ENCODE data around the gene SCAMP3. TPM values are rescaled to one million over a fixed set of nuclear protein-coding genes. Genes with fewer than 3 reads are reported as not detected.

Gene SCAMP3
- total and polyA plus RNA-seq, 10 of the 15 experiments (the other 5 are each of a cell fraction or from before 2014, with no cell fraction given): 17.2 to 133 (median 87.3) TPM

DNA sequence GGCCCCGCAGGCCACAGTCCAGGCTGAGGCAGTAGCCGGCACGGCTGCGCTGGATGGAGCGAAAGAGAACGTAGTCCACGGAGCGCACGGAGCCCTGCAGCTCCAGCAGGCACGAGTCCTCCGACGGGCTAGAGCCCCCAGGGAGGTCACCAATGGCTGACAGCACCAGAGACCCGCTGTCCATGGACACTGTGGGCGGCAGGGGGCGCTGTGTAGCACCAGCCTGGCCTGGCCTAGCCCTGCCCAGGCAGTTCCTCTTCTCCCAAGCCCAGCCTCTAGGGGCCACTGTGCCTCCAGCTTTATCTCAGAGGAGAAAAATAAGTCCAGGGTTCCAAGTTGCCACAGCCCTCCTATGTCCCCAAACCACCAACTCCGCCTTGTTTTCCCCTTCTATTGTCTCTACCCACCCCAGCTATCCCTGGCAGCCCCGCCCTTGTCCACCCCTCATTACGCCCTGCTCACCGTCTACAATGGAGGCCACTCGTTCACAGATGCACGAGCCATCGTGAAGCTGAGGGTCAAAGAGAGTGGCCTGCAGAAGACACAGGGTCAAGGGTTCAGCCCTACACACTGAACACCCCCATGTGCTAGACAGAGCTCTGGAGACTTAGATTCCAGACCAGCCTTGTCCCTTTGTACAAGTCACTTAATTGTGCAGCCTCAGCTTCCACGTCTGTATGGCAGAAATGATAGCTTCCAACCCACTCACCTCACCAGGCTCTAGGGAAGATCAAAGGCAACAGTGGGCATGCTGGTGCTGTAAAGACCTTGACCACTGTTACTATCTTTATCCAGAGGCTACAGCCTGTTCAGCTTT is 11.3 kb downstream of the SCAMP3 start (continued):
- TF ChIP-seq, protein P1, sequence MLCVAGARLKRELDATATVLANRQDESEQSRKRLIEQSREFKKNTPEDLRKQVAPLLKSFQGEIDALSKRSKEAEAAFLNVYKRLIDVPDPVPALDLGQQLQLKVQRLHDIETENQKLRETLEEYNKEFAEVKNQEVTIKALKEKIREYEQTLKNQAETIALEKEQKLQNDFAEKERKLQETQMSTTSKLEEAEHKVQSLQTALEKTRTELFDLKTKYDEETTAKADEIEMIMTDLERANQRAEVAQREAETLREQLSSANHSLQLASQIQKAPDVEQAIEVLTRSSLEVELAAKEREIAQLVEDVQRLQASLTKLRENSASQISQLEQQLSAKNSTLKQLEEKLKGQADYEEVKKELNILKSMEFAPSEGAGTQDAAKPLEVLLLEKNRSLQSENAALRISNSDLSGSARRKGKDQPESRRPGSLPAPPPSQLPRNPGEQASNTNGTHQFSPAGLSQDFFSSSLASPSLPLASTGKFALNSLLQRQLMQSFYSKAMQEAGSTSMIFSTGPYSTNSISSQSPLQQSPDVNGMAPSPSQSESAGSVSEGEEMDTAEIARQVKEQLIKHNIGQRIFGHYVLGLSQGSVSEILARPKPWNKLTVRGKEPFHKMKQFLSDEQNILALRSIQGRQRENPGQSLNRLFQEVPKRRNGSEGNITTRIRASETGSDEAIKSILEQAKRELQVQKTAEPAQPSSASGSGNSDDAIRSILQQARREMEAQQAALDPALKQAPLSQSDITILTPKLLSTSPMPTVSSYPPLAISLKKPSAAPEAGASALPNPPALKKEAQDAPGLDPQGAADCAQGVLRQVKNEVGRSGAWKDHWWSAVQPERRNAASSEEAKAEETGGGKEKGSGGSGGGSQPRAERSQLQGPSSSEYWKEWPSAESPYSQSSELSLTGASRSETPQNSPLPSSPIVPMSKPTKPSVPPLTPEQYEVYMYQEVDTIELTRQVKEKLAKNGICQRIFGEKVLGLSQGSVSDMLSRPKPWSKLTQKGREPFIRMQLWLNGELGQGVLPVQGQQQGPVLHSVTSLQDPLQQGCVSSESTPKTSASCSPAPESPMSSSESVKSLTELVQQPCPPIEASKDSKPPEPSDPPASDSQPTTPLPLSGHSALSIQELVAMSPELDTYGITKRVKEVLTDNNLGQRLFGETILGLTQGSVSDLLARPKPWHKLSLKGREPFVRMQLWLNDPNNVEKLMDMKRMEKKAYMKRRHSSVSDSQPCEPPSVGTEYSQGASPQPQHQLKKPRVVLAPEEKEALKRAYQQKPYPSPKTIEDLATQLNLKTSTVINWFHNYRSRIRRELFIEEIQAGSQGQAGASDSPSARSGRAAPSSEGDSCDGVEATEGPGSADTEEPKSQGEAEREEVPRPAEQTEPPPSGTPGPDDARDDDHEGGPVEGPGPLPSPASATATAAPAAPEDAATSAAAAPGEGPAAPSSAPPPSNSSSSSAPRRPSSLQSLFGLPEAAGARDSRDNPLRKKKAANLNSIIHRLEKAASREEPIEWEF (IDR thresholded peaks at IDR 0.05; ENCODE audit: insufficient replicate concordance, low read depth, low read length): no peak
- no peak for TF ChIP-seq SUZ12 (IDR thresholded peaks at IDR 0.05; ENCODE audit: unreplicated experiment)
- 0 out of 2 replicates have a peak, but pooled peaks have one; percentile 62 for TF ChIP-seq HDGF (IDR thresholded peaks at IDR 0.05)
- TF ChIP-seq SMAD1 (IDR thresholded peaks at IDR 0.05; ENCODE audit: low read depth, partially characterized antibody): no peak
- no peak for TF ChIP-seq NR2C2 (IDR thresholded peaks at IDR 0.05; ENCODE audit: borderline replicate concordance, control insufficient read depth, insufficient read length, low read depth)
- no peak for TF ChIP-seq NRF1 (conservative IDR thresholded peaks at IDR 0.05; ENCODE audit: low read depth, low read length)
- TF ChIP-seq IRF5 (IDR thresholded peaks at IDR 0.05; ENCODE audit: borderline replicate concordance): no peak
- TF ChIP-seq FOXM1 (IDR thresholded peaks at IDR 0.05; ENCODE audit: low read depth, low read length): no peak
- TF ChIP-seq, protein P2, sequence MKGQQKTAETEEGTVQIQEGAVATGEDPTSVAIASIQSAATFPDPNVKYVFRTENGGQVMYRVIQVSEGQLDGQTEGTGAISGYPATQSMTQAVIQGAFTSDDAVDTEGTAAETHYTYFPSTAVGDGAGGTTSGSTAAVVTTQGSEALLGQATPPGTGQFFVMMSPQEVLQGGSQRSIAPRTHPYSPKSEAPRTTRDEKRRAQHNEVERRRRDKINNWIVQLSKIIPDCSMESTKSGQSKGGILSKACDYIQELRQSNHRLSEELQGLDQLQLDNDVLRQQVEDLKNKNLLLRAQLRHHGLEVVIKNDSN (IDR thresholded peaks at IDR 0.05; ENCODE audit: borderline replicate concordance, extremely low read length, insufficient read depth, low read depth, low read length): no peak
- no peak for TF ChIP-seq ATF7 (IDR thresholded peaks at IDR 0.05; ENCODE audit: low read depth)
- TF ChIP-seq ZNF217 (IDR thresholded peaks at IDR 0.05): no peak
- TF ChIP-seq EGR1 (IDR thresholded peaks at IDR 0.05; ENCODE audit: borderline replicate concordance in 1 of 2, low read depth in 2 of 2, low read length in 2 of 2): no peak
- no peak for TF ChIP-seq POU2F2 (IDR thresholded peaks at IDR 0.05; ENCODE audit: borderline replicate concordance, low read depth, low read length)
- no peak for TF ChIP-seq SIX5 (IDR thresholded peaks at IDR 0.05; ENCODE audit: low read depth, low read length, severe bottlenecking)
- TF ChIP-seq NFIC (IDR thresholded peaks at IDR 0.05; ENCODE audit: low read depth, low read length): no peak
- TF ChIP-seq NKRF (conservative IDR thresholded peaks at IDR 0.05): no peak
- peak; percentile 93 for TF ChIP-seq GATAD2B (conservative IDR thresholded peaks at IDR 0.05; ENCODE audit: low read depth)
- TF ChIP-seq, protein P3, sequence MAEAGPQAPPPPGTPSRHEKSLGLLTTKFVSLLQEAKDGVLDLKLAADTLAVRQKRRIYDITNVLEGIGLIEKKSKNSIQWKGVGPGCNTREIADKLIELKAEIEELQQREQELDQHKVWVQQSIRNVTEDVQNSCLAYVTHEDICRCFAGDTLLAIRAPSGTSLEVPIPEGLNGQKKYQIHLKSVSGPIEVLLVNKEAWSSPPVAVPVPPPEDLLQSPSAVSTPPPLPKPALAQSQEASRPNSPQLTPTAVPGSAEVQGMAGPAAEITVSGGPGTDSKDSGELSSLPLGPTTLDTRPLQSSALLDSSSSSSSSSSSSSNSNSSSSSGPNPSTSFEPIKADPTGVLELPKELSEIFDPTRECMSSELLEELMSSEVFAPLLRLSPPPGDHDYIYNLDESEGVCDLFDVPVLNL (IDR thresholded peaks at IDR 0.05; ENCODE audit: low read depth, low read length): no peak

Measured in GM12878 (cell line).